ENCODE data around the gene LPAR4.

GRCh38 chrX:78801522-78801921, 54.0 kb downstream of the LPAR4 start:
- TF ChIP-seq CTCF (IDR thresholded peaks at IDR 0.05; ENCODE audit: low read depth, low read length, poor library complexity, severe bottlenecking) (no peak), EZH2phosphoT487 (IDR thresholded peaks at IDR 0.05; ENCODE audit: borderline replicate concordance, low read length) (no peak)
